ENCODE data around the gene LCOR.

The LCOR gene

GRCh38 chr10:96947036-96947435 is 114.9 kb downstream of the LCOR start:
- DNase-seq = no peak

GRCh38 chr10:96949039-96949683 is 117.1 kb downstream of the LCOR start:
- no peak for DNase-seq

- DNase-seq = no peak
Observed at GRCh38 chr10:96951954-96952353, 119.9 kb downstream of the LCOR start.

DNA sequence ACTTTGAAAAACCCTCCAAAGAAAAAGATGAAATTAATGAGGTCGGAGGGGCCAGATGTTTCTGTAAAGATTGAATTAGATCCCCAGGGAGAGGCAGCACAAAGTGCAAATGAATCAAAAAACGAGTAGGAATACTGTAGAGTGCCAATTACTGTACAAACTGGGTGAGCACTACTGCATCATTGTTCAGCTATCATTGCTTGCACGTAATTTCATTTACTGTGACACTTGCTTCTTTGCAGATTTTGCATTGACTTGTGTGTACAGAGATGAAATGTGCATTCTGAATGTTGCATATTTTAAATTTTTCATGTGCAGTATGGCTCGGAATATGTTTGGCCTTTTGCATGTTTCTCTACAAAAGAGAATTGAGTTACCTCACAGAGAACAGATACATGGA is 123.7 kb downstream of the LCOR start:
- no peak for DNase-seq

DNA sequence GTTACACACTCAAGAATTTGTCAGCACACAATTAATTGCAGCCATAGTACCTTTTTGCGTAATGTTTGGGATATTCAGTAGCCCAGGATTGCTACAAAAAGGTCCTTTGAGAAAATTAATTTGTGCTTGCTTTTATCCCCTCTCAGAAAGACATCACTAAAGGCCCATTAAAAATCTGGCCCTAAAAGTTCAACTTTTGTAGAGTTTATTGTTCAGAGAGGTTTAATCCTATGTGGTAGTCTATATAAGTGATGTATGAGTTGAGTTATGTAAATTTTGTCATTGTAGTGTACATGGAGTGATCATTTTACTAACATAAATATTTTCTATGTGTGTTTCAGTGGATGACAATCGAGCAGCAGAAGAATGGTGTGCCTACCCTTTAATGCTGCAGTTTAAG is 126.0 kb downstream of the LCOR start:
- no peak for DNase-seq

- DNase-seq = no peak
Observed at GRCh38 chr10:96959733-96960132, 127.6 kb downstream of the LCOR start.

DNA sequence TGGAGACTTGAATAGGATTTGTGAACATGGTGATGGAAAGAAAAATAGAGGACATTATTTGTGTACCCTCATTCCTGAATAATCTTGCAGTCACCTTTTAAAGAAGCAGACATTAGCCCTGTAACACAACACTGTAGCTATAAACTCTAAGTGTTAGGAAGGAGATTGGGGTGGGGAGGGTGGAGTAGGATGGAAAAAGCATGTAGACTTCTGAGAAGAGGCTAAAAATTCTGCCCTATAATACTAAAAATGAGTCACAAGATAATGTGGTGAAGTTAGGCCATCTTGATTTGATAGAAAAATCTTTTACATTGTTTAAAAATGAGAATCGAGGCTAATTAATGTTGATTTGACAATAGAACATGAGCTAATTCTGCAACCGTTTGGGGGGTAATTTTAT is 128.8 kb downstream of the LCOR start:
- DNase-seq = no peak

DNA sequence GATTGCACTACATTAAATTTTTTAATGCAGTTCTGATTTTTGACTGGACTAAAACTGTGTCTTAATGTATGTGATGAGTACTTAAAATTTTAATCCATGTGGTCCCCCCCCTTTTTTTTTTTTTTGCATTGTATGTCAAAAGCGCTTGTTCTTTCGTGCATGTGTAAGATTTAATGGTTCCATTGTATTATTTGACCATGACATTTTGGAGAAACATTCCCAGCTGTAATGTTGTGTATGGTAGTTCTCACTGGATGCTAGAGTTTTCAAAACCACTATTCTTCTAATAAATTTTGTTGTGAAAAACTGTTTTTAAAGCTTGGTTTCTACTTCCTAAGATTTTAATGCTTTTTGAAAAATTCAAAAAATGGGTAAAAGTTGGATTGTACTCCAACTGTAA is 132.0 kb downstream of the LCOR start:
- DNase-seq = no peak

- DNase-seq = no peak
Observed at GRCh38 chr10:96967847-96968246, 135.7 kb downstream of the LCOR start.

DNA sequence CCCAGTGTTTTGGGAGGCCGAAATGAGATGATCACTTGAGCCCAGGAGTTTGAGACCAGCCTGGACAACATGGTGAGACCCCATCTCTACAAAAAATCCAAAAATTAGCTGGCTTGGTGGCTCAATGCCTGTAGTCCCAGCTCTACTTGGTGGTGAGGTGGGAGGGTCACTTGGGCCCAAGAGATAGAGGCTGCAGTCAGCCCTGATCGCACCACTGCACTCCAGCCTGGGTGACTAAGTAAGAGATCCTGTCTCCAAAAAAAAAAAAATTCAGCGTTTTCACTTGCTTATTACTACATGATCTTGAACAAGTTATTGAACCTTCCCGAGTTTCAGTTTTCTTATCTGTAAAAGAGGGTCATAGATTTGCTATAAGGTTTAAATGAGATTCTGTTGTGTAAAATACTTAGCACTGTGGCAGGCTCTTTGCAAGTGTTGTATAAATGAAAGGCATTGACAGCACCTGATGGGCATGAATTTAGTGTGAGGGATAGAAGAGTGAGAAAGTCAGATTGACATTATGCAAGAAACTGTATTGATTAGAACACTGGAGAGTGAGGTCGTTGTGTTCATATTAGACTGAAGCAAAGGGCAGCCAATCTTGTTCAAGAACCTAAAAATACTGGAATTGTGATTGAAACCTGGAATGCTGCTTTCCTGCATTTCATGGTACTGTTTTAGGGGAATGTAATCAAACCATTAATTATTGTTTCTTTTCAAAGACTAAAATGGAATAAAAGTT is 136.8 kb downstream of the LCOR start:
- DNase-seq = no peak

DNA sequence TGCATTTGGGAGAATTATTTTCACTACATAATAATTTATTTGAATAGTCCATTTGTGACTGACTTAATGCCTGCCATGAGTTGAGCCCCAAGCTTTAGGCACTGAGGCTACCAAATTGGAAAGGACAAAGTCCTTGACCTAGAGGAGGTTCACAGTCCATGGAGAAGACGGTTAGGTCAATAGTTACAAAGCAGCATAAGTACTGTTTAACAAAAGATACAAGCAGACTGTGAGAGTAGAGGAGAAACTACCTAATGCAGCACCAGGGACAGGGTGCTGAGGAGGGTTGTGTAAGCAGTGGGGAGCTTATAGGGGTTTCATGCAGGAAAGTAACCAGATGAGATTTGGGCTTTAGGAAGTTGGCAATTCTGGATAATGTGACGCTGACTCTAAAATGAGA is 139.2 kb downstream of the LCOR start:
- no peak for DNase-seq

DNA sequence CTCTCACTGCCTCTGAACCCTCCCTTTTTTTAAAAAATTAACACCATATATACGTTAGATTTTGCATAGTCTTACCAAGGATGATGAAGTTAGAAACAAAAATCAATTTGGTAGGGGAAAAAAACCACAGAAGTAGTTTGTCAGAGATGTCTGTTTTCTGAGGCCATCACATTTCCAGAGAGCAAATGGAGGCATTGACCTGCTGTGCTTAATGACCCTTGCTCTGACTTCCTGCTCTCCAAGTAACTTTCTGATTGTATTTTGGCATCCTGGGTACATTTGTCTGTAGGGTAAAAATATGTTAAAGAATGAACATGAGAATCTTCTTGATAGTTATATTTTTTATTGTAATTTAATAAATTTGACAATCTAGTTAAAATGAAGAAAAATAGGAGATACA is 140.2 kb downstream of the LCOR start:
- no peak for DNase-seq

GRCh38 chr10:96973809-96974747 is 142.0 kb downstream of the LCOR start:
- no peak for DNase-seq

DNA sequence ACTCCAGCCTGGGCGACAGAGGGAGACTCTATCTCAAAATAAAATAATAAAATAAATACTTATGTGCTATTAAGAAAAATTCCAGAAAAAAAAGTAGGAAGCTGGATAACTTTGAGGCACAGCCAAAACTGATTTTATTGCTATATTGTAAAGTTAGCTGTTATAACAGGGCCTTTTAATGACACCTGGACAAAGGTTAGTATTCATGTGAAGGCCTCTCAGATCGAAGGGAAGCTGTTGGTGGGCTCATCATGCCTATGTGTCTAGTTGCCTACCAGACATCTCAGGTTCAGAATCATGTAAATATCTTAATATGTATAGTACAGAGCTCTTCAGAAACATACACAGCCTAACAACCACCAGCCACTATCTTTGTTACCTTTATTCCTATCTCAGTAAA is 143.0 kb downstream of the LCOR start:
- no peak for DNase-seq

GRCh38 chr10:96978621-96979154 is 146.6 kb downstream of the LCOR start:
- DNase-seq = no peak

- no peak for DNase-seq
Observed at GRCh38 chr10:96982149-96982930, 150.2 kb downstream of the LCOR start.

- no peak for DNase-seq
Observed at GRCh38 chr10:96984541-96985131, 152.5 kb downstream of the LCOR start.

DNA sequence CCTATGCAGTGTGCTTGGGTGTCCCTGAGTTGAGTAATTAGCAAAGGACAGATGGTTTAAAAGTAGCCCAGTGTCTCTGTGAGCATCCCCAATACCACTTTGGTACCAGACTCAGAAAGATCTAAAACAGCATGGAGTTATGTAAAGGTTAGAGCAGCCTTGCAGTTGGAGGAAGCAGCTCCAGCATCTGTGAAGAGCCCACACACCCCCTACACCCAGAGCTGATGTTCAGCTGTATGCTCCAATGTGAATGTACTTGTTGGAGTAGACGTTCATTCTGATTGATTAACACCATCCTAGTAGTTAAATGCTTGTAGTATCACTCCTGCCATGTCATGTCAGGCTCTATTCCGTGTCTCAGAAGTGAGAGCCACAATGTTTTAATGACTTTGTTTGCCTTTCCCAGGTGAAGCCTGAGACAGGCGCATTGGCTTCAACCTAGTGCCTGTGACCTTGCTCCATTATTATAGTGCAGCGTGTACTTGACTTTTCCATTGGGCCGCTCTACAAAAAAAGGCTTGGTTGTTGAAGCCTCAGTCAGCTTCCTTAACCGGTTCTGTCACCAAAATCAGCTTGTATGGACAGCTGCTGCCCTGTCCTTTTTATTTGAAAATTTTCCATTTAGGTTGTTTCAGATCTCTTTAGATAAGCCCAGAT is 154.2 kb downstream of the LCOR start:
- DNase-seq = no peak

DNA sequence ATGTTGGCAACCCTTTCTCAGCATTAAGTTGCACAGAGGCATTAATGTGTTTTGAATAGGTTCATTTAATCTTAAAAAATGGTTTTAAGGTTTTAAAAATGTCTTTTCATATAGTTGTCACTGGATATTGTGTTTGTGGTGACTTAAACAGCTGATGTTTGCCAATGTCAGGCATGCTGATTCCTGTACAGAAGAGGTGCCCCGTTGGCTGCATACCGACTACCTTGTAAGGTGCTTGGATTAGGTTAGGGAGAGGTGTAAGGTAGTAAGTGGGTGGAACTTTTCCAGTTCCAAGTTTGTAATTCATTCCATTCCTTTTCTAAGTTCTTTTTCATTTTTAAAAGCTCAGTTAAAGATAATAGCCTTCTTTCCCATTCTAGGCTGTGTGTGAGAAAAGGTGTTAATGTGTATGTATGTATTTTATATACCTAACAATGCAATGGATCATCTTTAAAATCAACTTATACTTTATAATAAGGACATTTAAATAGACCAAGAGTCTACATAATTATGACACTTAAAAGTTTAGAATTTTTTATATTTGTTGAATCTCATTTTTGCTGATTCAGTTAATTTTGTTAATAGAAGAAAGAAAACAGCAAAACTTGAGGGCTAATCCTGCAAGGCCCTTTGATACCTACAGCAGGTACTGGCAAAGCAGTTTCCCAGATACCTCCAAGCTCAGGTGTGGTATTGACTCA is 155.2 kb downstream of the LCOR start:
- no peak for DNase-seq

- no peak for DNase-seq
Observed at GRCh38 chr10:96987842-96988175, 155.7 kb downstream of the LCOR start.

- no peak for DNase-seq
Observed at GRCh38 chr10:96988426-96988825, 156.3 kb downstream of the LCOR start.

Measured in effector CD4-positive, alpha-beta T cell (primary cell).